ENCODE measurements around the gene HOXB1.

GRCh38 chr17:48505788-48506187 is 25.0 kb downstream of the HOXB1 start:
- TF ChIP-seq CTCF (conservative IDR thresholded peaks at IDR 0.05; ENCODE audit: low read depth in 2 of 2) (no peak), STAT1 (IDR thresholded peaks at IDR 0.05; ENCODE audit: unreplicated experiment) (no peak)

Data from GM23338 (cell line).